HG03139 (cell line): ENCODE measurements around the gene TOR3A.
"Not testable (repeated sequence)": the region's sequence is repeated elsewhere in the genome, so short reads cannot be mapped to it uniquely, and the experiment has no call there.

Experiments used
- ATAC-seq: cut with Tn5 transposase; IDR thresholded peaks from one replicate; pipeline ENCODE4 v1.9.1; 2021; ENCODE audit not compliant: unreplicated experiment

Gene TOR3A

GRCh38 chr1:179104611-179105250 lies 22.9 kb downstream of the TOR3A start:
- no peak for ATAC-seq

GRCh38 chr1:179105393-179105792 lies 23.5 kb downstream of the TOR3A start:
- ATAC-seq: no peak

GRCh38 chr1:179107706-179108629 lies 26.1 kb downstream of the TOR3A start:
- ATAC-seq: no peak

- ATAC-seq: no peak
Observed at GRCh38 chr1:179108644-179109043, 26.8 kb downstream of the TOR3A start.

GRCh38 chr1:179115181-179115580 lies 33.3 kb downstream of the TOR3A start:
- ATAC-seq: no peak

- ATAC-seq: no peak
Observed at GRCh38 chr1:179119513-179119912, 37.6 kb downstream of the TOR3A start.

GRCh38 chr1:179120736-179121135 lies 38.9 kb downstream of the TOR3A start:
- no peak for ATAC-seq

- ATAC-seq: no peak
Observed at GRCh38 chr1:179121159-179121938, 39.5 kb downstream of the TOR3A start.

- ATAC-seq: no peak
Observed at GRCh38 chr1:179124873-179125272, 43.0 kb downstream of the TOR3A start.

GRCh38 chr1:179126338-179127060 lies 44.6 kb downstream of the TOR3A start:
- ATAC-seq: no peak

GRCh38 chr1:179127163-179127895 lies 45.5 kb downstream of the TOR3A start:
- ATAC-seq: no peak

- no peak for ATAC-seq
Observed at GRCh38 chr1:179128520-179128919, 46.6 kb downstream of the TOR3A start.

- ATAC-seq: peak; percentile 98
Observed at GRCh38 chr1:179129702-179130473, 48.0 kb downstream of the TOR3A start.

- not testable (repeated sequence) for ATAC-seq
Observed at GRCh38 chr1:179135168-179135567, 53.3 kb downstream of the TOR3A start.

GRCh38 chr1:179135707-179136106 lies 53.8 kb downstream of the TOR3A start:
- ATAC-seq: not testable (repeated sequence)

- ATAC-seq: no peak
Observed at GRCh38 chr1:179137617-179138255, 55.9 kb downstream of the TOR3A start.

- ATAC-seq: not testable (repeated sequence)
Observed at GRCh38 chr1:179138755-179139154, 56.9 kb downstream of the TOR3A start.

GRCh38 chr1:179141592-179142251 lies 59.9 kb downstream of the TOR3A start:
- ATAC-seq: no peak
